ENCODE data around the gene EGLN3.

EGLN3 gene

DNA sequence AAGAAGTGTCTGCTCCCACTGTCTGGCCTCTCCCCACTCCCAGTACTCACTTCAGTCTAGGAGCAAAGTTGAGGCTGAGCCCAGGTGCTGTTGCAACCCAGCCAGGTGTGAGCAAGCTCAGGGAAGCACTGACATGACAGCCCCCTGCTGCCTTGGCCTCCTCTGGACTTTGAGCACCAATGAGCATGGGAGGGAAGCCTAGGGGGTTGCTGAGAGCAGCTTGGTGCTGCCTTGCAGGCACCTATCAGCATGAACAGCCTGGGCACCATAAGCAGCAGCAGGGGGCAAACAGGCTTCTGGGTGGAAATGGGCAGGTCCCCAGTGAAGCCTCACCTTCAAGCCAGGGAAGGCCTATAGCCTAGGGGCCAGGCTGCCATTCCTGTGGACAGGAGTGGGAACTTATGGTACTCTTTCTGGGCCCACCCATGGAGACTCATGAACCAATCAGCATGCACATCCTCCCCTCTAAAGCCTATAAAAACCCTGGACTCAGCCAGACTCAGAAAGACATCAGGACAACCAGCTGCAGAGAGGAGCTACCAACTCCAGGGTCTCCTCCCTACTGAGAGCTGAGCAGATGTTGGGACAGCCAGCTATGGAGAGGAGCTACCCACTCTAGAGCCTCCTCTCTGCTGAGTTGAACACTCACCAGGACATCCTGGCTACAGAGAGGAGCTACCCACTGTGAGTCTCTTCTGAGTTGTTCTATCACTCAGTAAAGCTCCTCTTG, 49.3 kb downstream of the EGLN3 start:
- TF ChIP-seq, protein P1, sequence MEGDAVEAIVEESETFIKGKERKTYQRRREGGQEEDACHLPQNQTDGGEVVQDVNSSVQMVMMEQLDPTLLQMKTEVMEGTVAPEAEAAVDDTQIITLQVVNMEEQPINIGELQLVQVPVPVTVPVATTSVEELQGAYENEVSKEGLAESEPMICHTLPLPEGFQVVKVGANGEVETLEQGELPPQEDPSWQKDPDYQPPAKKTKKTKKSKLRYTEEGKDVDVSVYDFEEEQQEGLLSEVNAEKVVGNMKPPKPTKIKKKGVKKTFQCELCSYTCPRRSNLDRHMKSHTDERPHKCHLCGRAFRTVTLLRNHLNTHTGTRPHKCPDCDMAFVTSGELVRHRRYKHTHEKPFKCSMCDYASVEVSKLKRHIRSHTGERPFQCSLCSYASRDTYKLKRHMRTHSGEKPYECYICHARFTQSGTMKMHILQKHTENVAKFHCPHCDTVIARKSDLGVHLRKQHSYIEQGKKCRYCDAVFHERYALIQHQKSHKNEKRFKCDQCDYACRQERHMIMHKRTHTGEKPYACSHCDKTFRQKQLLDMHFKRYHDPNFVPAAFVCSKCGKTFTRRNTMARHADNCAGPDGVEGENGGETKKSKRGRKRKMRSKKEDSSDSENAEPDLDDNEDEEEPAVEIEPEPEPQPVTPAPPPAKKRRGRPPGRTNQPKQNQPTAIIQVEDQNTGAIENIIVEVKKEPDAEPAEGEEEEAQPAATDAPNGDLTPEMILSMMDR (IDR thresholded peaks at IDR 0.05; ENCODE audit: low read depth, low read length) = no peak
- H3K4me3 ChIP-seq (ENCODE audit: low read depth, low read length) = no peak overlapping the region

- TF ChIP-seq, protein P1 (IDR thresholded peaks at IDR 0.05; ENCODE audit: low read depth, low read length) = no peak
- H3K4me3 ChIP-seq (ENCODE audit: low read depth, low read length) = no peak overlapping the region
These were observed 50.2 kb downstream of the EGLN3 start for GRCh38 chr14:33900706-33901105.

DNA sequence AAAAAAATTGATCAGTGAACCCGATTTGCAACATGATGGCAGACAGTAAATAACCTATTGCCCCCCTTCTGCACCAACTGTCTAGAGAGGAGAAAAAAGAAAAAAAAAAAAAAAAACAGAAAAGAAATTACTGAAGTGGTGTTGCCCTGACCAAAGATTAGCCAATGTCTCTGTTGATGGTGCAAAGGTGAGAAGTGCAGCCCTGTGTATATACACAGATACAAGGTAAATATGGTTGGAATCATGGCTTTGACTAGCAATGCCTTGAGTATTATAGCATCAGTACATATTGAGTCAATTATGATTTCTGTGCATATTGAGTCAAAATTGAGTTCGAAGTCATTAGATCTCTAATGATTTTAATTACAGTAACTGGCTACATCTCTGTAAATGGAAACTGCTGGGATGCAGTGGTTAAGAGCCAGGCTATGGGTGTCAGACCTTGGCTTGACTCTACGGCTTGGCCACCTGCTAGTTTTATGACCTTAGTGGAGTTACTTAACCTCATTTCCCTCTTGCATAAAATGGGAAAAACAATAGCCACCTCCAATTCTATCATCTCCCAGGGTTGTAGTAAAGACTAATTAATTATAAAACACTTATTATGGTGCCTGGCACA, 51.0 kb downstream of the EGLN3 start:
- H3K4me3 ChIP-seq (ENCODE audit: low read depth, low read length) = no peak overlapping the region
- TF ChIP-seq, protein P1 (IDR thresholded peaks at IDR 0.05; ENCODE audit: low read depth, low read length) = no peak

DNA sequence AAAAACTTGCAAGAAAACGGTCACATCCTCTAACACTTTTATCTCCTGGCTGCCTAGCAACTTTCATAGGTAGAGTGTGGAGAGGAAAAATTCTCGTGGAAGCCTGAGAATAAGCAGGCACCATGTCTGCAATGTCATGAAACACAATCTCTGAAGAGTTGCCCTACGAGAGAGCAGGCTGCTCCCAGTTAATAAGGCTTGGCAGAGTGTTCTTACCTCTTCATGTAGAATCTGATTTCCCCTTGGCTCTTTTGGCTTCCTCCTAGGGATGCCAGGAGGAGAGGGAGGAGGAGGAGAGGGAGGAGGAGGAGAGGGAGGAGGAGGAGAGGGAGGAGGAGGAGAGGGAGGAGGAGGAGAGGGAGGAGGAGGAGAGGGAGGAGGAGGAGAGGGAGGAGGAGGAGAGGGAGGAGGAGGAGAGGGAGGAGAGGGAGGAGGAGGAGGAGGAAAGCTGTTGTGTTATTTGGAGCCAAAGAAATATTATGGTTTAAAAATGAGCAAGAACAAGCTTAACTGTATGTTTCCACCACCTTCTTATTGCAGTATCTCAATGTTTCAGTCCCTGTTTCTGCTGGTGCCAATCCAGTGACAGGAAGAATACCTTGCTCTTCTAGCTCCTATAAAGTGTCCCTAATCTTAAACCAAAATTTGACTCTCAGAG, 52.9 kb downstream of the EGLN3 start:
- no peak overlapping the region for H3K4me3 ChIP-seq (ENCODE audit: low read depth, low read length)
- TF ChIP-seq, protein P1 (IDR thresholded peaks at IDR 0.05; ENCODE audit: low read depth, low read length) = no peak

DNA sequence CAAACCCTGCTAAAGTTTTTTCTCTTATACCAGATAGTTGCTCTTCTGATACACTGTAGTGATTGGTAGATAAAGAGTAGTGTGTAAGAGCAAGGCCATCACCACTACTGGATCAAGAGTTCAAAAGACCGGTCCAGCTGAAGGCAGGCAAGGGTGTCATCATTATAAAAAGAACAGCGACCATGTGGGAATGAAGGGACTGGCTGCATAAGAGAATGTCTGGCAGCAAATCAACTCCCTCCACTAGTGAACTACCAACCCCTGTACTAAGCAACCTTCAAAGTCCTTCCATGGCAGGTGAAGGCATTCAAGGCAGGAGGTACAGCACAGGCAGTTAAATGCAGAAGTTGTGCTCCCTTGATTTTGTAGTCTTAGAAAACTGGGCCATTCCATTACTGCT, 53.5 kb downstream of the EGLN3 start:
- TF ChIP-seq, protein P1 (IDR thresholded peaks at IDR 0.05; ENCODE audit: low read depth, low read length) = no peak

DNA sequence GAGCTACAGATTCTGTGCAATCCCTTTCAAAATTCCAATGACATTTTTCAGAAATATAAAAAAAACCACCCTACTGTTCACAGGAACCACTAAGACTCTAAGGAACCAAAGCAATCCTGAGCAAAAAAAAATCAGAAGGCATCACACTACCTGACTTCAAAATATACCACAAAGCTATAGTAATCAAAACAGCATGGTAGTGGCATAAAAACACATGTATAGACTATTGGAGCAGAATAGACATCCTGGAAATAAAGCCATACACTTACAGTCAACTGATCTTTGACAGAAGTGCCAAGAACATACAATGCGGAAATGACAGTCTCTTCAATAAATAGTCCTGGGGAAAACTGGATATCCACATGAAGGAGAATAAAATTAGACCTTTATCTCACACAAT, 56.5 kb downstream of the EGLN3 start:
- TF ChIP-seq, protein P1 (IDR thresholded peaks at IDR 0.05; ENCODE audit: low read depth, low read length) = no peak
- H3K4me3 ChIP-seq (ENCODE audit: low read depth, low read length) = no peak overlapping the region

More for the DNA sequence above, 53.5 kb downstream of the EGLN3 start:
- H3K4me3 ChIP-seq (ENCODE audit: low read depth, low read length) = no peak overlapping the region

GRCh38 chr14:33891700-33892099, 59.2 kb downstream of the EGLN3 start:
- H3K4me3 ChIP-seq (ENCODE audit: low read depth, low read length) = no peak overlapping the region
- TF ChIP-seq, protein P1 (IDR thresholded peaks at IDR 0.05; ENCODE audit: low read depth, low read length) = no peak
